Endodermal cell (in vitro differentiated cells): ENCODE data around the gene KBTBD4. TPM values are rescaled to one million over a fixed set of nuclear protein-coding genes. Genes with fewer than 3 reads are reported as not detected.
A peak's percentile ranks its signal among the peaks of the same experiment; 100 is the strongest.

Source experiments
- DNase-seq: peaks from one replicate; pipeline ENCODE4 v3.0.0-alpha.2; 2017
- H3K27ac ChIP-seq: 2 replicates; pipeline ENCODE4 v1.5.1; 2013; ENCODE audit warnings: mild to moderate bottlenecking, low read depth, low read length, moderate library complexity
- H3K27me3 ChIP-seq: 2 replicates; pipeline ENCODE4 v1.6.1; 2013; ENCODE audit warnings: mild to moderate bottlenecking, low read length, moderate library complexity; ENCODE audit not compliant: insufficient read depth, control insufficient read depth, poor library complexity, severe bottlenecking
- H3K36me3 ChIP-seq: 2 replicates; pipeline ENCODE4 v1.7.0; 2013; ENCODE audit warnings: mild to moderate bottlenecking, low read length, moderate library complexity; ENCODE audit not compliant: control insufficient read depth, insufficient read depth
- H3K4me1 ChIP-seq: one replicate; pipeline ENCODE4 v1.7.0; 2013; ENCODE audit warnings: low read length; ENCODE audit not compliant: control insufficient read depth, insufficient read depth
- H3K4me3 ChIP-seq: 2 replicates; pipeline ENCODE4 v1.5.1; 2013; ENCODE audit warnings: mild to moderate bottlenecking, low read length, moderate library complexity
- H3K9ac ChIP-seq: 2 replicates; pipeline ENCODE4 v1.6.1; 2013; ENCODE audit warnings: mild to moderate bottlenecking, low read length, moderate library complexity; ENCODE audit not compliant: poor library complexity, severe bottlenecking; ENCODE audit errors: extremely low read depth
- H3K9me3 ChIP-seq: 2 replicates; pipeline ENCODE4 v1.6.1; 2013; ENCODE audit warnings: mild to moderate bottlenecking, low read length, moderate library complexity; ENCODE audit not compliant: control insufficient read depth
- H3K27ac Mint-ChIP-seq: 2 replicates; pipeline ENCODE4 v1.8.0; 2020; ENCODE audit warnings: mixed read lengths
- H3K27me3 Mint-ChIP-seq: 2 replicates; pipeline ENCODE4 v1.8.0; 2021; ENCODE audit warnings: mild to moderate bottlenecking, mixed read lengths; ENCODE audit not compliant: insufficient read depth
- H3K36me3 Mint-ChIP-seq: 2 replicates; pipeline ENCODE4 v1.8.0; 2020; ENCODE audit warnings: low read depth, mixed read lengths
- H3K4me1 Mint-ChIP-seq: 2 replicates; pipeline ENCODE4 v1.8.0; 2020; ENCODE audit warnings: mixed read lengths
- H3K4me3 Mint-ChIP-seq: 2 replicates; pipeline ENCODE4 v1.8.0; 2020; ENCODE audit warnings: mild to moderate bottlenecking, moderate library complexity, mixed read lengths
- H3K9me3 Mint-ChIP-seq: 2 replicates; pipeline ENCODE4 v1.8.0; 2020; ENCODE audit warnings: mild to moderate bottlenecking, mixed read lengths
- CTCF ChIP-seq: fragments of 200-600 bp; sonication (generic); conservative IDR thresholded peaks from 2 replicates; pipeline ENCODE4 v1.5.0; 2021; ENCODE audit warnings: antibody characterized with exemption, mild to moderate bottlenecking
- WGBS, 2 experiments: methylation state at CpG; one replicate each; pipeline versions ENCODE4 v1.1.5 to v1.1.7; 2013; ENCODE audit warnings: missing lambda C conversion rate in 2 of 2, mixed read lengths in 1 of 2; ENCODE audit not compliant: insufficient coverage in 1 of 2, insufficient read length in 1 of 2; 5-methylcytosine and 5-hydroxymethylcytosine counted together
- long read RNA-seq, 4 experiments: library from polyadenylated mRNA in 2 of 4; library from RNA in 1 of 4; library from capped mRNA in 1 of 4; stranded (forward) in 3 of 4; unstranded in 1 of 4; transcript quantifications; one replicate each; pipeline ENCODE4 v2.0.0, GENCODE V29; 2020 to 2021; ENCODE audit warnings: inconsistent platforms in 1 of 4
- polyA plus RNA-seq, 2 experiments: library from polyadenylated mRNA; stranded (reverse); fragments of 50-300 nt; gene quantifications; one replicate each; pipeline ENCODE4 v1.2.3, GENCODE V29; 2013
- total RNA-seq, 2 donors: library from RNA; stranded (reverse); fragmentation: NEBNext Ultra II Directional in 1 of 2; extraction: Animal tissue kit (Norgen Biotek cat#: 25700) in 1 of 2; gene quantifications; 2 replicates in 1 of 2; 3 replicates in 1 of 2; pipeline ENCODE4 v1.2.1, GENCODE V29; 2021

The KBTBD4 gene
- total RNA-seq = 10 to 100 TPM; 13.7 to 14.8 TPM
- polyA plus RNA-seq (2013, experiment 1 of 2) = 17.6 TPM
- polyA plus RNA-seq (2013, experiment 2 of 2) = 15.7 TPM
- long read RNA-seq, experiment 1, partial matches to known transcripts = 0 of 8 reads
- long read RNA-seq, experiment 1, other reads (novel, unspliced or antisense) = 3 of 8 reads
- long read RNA-seq, experiment 2, transcript KBTBD4-202 (4 exons, 2,372 nt) = major isoform, 28 of 39 reads
- long read RNA-seq, experiment 2, partial matches to known transcripts = 0 of 39 reads
- long read RNA-seq, experiment 2, other reads (novel, unspliced or antisense) = 7 of 39 reads
- long read RNA-seq, experiment 3, transcript KBTBD4-209 (3 exons, 3,079 nt) = minor isoform, 14 of 183 reads
- long read RNA-seq, experiment 3, transcript KBTBD4-202 (4 exons, 2,372 nt) = major isoform, 121 of 183 reads
- long read RNA-seq, experiment 3, transcript KBTBD4-201 (4 exons, 2,460 nt) = minor isoform, 26 of 183 reads
- long read RNA-seq, experiment 3, partial matches to known transcripts = 4 of 183 reads
- long read RNA-seq, experiment 3, other reads (novel, unspliced or antisense) = 15 of 183 reads
- long read RNA-seq, experiment 4, transcript KBTBD4-202 (4 exons, 2,372 nt) = major isoform, 21 of 36 reads
- long read RNA-seq, experiment 4, partial matches to known transcripts = 0 of 36 reads
- long read RNA-seq, experiment 4, other reads (novel, unspliced or antisense) = 9 of 36 reads

- DNase-seq = peak; percentile 96
- Mint-ChIP-seq H3K9me3 (no peaks in the 10 kb centered on the region), H3K4me3 (peak within 1 kb of the TSS; percentile 96), H3K36me3 (peaks cover 58% of the 10 kb centered on the region), H3K27ac (peak within 1 kb of the TSS; percentile 98), H3K4me1 (peaks cover 11% of the 10 kb centered on the region), H3K27me3 (no peaks in the 10 kb centered on the region)
- Histone ChIP-seq H3K27ac (peak within 1 kb of the TSS; percentile 94), H3K27me3 (no peaks in the 10 kb centered on the region), H3K36me3 (peaks cover 67% of the 10 kb centered on the region), H3K4me3 (peak within 1 kb of the TSS; percentile 98), H3K4me1 (peaks cover 4% of the 10 kb centered on the region), H3K9ac (peak within 1 kb of the TSS; percentile 79), H3K9me3 (no peaks in the 10 kb centered on the region)
- WGBS, 2 experiments = 0% methylated on average over 48 to 72 of the region's 72 CpGs
- no peak for TF ChIP-seq CTCF
These were observed at the start of gene KBTBD4, which contains the start of gene NDUFS3 for GRCh38 chr11:47578524-47579494. TSS of gene KBTBD4 (minus strand) at chr11:47578970. CDS start at chr11:47578951, 19 bp downstream. TSS of gene NDUFS3 (plus strand) at chr11:47579074. CDS start at chr11:47579092, 18 bp downstream.

GRCh38 chr11:47628026-47628425, 49.3 kb upstream of the KBTBD4 start:
- Mint-ChIP-seq H3K9me3 (no peaks in the 10 kb centered on the region), H3K4me1 (no peaks in the 10 kb centered on the region), H3K27ac (no peak overlapping the region), H3K27me3 (no peaks in the 10 kb centered on the region), H3K36me3 (peaks cover 67% of the 10 kb centered on the region), H3K4me3 (no peak overlapping the region)
- DNase-seq = no peak
- WGBS, 2 experiments = 94 to 95% methylated on average over 3 to 4 of the region's 4 CpGs
- no peak overlapping the region for H3K9ac ChIP-seq
- H3K27me3 ChIP-seq = no peaks in the 10 kb centered on the region
- H3K4me3 ChIP-seq = no peak overlapping the region
- TF ChIP-seq CTCF = no peak
- H3K4me1 ChIP-seq = no peaks in the 10 kb centered on the region
- H3K9me3 ChIP-seq = no peaks in the 10 kb centered on the region
- no peak overlapping the region for H3K27ac ChIP-seq
- peaks cover 82% of the 10 kb centered on the region for H3K36me3 ChIP-seq

GRCh38 chr11:47626234-47626633, 47.5 kb upstream of the KBTBD4 start:
- H3K4me3 ChIP-seq = no peak overlapping the region
- no peak overlapping the region for H3K4me3 Mint-ChIP-seq
- no peaks in the 10 kb centered on the region for H3K9me3 Mint-ChIP-seq
- no peak overlapping the region for H3K9ac ChIP-seq
- no peak overlapping the region for H3K27ac ChIP-seq
- TF ChIP-seq CTCF = no peak
- no peaks in the 10 kb centered on the region for H3K27me3 Mint-ChIP-seq
- H3K36me3 Mint-ChIP-seq = peaks cover 67% of the 10 kb centered on the region
- H3K4me1 ChIP-seq = no peaks in the 10 kb centered on the region
- peaks cover 86% of the 10 kb centered on the region for H3K36me3 ChIP-seq
- H3K27ac Mint-ChIP-seq = no peak overlapping the region
- DNase-seq = no peak
- no peaks in the 10 kb centered on the region for H3K9me3 ChIP-seq
- 93 to 97% methylated on average over 7 to 8 of the region's 8 CpGs for WGBS, 2 experiments
- no peaks in the 10 kb centered on the region for H3K27me3 ChIP-seq
- H3K4me1 Mint-ChIP-seq = no peaks in the 10 kb centered on the region
